NT2/D1 (cell line): ENCODE results near the gene TASOR2.

Experiments
- SUZ12 ChIP-seq: IDR thresholded peaks from 2 replicates; pipeline ENCODE4 v1.6.1; 2011; ENCODE audit not compliant: insufficient read length, insufficient read depth; ENCODE audit errors: extremely low read depth
- YY1 ChIP-seq: IDR thresholded peaks from 2 replicates; pipeline ENCODE4 v1.6.1; 2011; ENCODE audit not compliant: insufficient read length, insufficient read depth
- ZNF274 ChIP-seq: IDR thresholded peaks from 2 replicates; pipeline ENCODE4 v1.6.1; 2011; ENCODE audit warnings: mild to moderate bottlenecking, low read depth, low read length

DNA sequence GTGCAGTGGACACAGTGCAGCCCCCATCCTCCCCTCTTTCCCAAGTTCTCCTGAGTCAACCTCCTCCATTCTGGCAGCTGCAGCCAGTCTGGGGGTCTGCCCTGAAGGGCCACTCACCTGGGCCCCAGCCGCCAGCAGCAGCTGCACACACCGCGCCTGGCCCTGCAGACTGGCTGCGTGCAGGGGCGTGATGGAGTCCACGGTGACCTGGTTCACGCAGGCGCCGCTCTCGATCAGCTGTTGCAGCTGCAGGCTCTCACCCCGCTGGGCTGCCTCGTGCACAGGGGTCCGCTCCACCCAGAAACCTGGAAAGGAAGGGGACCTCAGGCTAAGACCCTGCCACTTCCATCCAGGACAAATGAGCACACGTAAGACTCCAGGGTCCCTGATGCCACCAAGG is 31.9 kb upstream of the TASOR2 start:
- no peak for TF ChIP-seq SUZ12
- TF ChIP-seq YY1 = no peak
- no peak for TF ChIP-seq ZNF274
